Large intestine (tissue), 3 donors: ENCODE results near the gene CNOT6. TPM values are rescaled to one million over a fixed set of nuclear protein-coding genes. Genes with fewer than 3 reads are reported as not detected.
"Not testable (repeated sequence)": the region's sequence is repeated elsewhere in the genome, so short reads cannot be mapped to it uniquely, and the experiment has no call there.

Experiments
- DNase-seq, 2 donors: peaks; one replicate each; pipeline versions ENCODE4 v3.0.0 to v3.0.0-alpha.2; 2013
- H3K27ac ChIP-seq: one replicate; pipeline ENCODE4 v1.5.1; 2013; ENCODE audit warnings: low read length
- H3K27me3 ChIP-seq: 2 replicates; pipeline ENCODE4 v1.6.1; 2013; ENCODE audit warnings: low read length; ENCODE audit not compliant: control insufficient read depth, insufficient read depth
- H3K36me3 ChIP-seq: 2 replicates; pipeline ENCODE4 v1.6.1; 2013; ENCODE audit warnings: low read length; ENCODE audit not compliant: control insufficient read depth, insufficient read depth
- H3K4me1 ChIP-seq: one replicate; pipeline ENCODE4 v1.6.1; 2013; ENCODE audit warnings: low read length; ENCODE audit not compliant: control insufficient read depth, insufficient read depth
- H3K4me3 ChIP-seq: one replicate; pipeline ENCODE4 v1.5.1; 2013; ENCODE audit warnings: low read length
- H3K9me3 ChIP-seq: one replicate; pipeline ENCODE4 v1.6.1; 2013; ENCODE audit warnings: mild to moderate bottlenecking, low read depth, low read length, moderate library complexity; ENCODE audit not compliant: control insufficient read depth
- WGBS: methylation state at CpG from one replicate; pipeline ENCODE4 v1.1.5; 2013; ENCODE audit warnings: low lambda C conversion rate; ENCODE audit not compliant: insufficient coverage; 5-methylcytosine and 5-hydroxymethylcytosine counted together
- polyA plus RNA-seq: library from polyadenylated mRNA; unstranded; fragments of 120-200 nt; gene quantifications from one replicate; pipeline ENCODE4 v1.2.1, GENCODE V29; 2013

The CNOT6 gene
- polyA plus RNA-seq, 1 donor: 31.8 TPM

DNA sequence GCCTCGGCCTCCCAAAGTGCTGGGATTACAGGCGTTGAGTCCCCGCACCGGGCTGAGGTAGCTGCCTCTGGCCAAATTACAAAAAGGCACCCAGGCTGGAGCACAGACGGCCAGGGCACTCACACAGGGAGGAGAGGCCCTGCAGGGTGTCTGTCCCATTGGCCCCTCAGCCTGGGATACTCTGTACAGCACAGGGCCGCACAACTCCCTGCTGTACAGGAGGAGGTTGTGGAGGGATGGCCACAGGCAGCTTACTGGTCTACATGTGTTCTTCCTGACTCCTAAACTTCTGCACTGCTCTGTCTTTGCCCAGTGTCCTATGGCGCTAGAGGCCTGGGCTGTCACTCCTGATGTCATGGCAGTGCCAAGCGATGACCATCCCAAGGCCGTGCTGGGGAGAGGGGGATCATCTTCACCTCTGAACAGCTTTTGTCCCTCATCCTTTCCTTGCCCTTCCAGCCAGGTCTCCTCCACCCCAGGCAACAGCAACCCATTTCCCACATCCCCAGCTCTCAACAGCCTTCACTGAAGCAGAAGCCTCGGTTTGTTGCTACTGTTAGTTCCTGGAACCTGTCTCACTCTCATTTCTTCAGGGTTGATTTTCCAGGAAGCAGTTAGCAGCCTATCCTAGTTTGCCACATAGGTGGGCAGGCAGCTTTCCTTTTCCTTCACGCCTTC, 1.8 kb upstream of the CNOT6 start:
- 100% methylated on average over 2 of the region's 11 CpGs for WGBS

DNA sequence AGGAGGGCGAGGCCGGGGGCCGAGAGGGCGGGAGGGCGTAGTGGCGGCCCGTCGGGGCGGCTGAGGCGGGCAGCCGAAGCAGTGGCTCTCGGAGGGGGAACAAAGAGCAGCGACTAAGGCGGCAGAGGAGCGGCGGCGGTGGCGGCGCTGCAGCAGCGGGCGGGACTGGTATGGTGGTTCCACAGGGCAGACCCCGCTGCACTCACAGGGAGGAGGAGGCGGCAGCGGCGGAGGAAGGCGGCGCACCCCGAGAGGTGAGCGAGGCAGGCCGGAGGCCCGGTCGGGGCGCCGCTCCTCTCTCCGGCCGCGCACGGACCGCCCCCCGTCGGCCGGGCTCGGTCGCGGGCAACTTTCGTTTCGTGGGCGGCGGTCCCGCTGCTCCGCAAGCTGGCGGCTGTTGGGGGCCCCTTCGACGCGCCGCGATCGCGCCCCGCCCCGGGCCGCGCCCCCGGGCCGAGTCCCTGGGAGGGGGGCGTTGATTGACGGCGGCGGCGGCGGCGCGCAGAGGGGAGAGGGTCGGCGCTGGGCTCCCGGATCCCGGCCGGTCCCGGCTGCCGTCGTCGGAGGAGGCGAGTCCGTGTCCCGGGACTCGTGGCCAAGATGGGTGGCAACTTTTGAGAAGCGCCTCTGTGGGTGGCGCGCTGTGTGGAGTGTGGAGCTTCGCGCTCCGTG, 467 bp downstream of the CNOT6 start:
- peak overlapping the region; percentile 74 for H3K4me3 ChIP-seq
- no peaks in the 10 kb centered on the region for H3K9me3 ChIP-seq
- H3K36me3 ChIP-seq: peaks cover 6% of the 10 kb centered on the region
- H3K27me3 ChIP-seq: no peaks in the 10 kb centered on the region
- peak overlapping the region; percentile 89 for H3K27ac ChIP-seq
- no CpG with 5 or more reads among the region's 92 CpGs for WGBS
- peak; percentile 20 to 70 for DNase-seq
- peaks cover 8% of the 10 kb centered on the region for H3K4me1 ChIP-seq

More for the DNA sequence above, 1.8 kb upstream of the CNOT6 start:
- DNase-seq: no peak
- Histone ChIP-seq H3K36me3 (peaks cover 6% of the 10 kb centered on the region), H3K9me3 (no peaks in the 10 kb centered on the region), H3K27me3 (no peaks in the 10 kb centered on the region), H3K27ac (no peak overlapping the region), H3K4me3 (no peak overlapping the region), H3K4me1 (peaks cover 8% of the 10 kb centered on the region)

DNA sequence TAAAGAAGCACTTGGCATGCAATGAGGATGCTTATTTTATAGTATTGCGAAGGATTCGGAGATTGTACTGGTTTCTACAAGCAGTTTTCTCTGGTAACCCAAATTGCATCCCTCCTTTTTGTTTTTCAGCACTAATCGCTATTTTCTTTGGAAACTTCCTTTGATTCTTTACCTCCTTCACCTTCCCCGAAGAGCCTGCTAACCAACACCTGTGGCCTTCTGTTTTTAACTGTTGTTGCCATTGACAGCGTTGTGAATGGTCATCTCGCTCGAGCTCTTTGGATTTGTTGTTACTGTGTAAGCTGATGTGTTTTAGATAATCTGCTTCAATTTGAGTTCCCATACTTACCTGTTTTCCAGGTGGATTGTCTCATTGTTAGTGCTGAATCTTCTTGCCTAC, 1.1 kb downstream of the CNOT6 start:
- Histone ChIP-seq H3K4me1 (peaks cover 13% of the 10 kb centered on the region), H3K27me3 (no peaks in the 10 kb centered on the region), H3K9me3 (no peaks in the 10 kb centered on the region), H3K27ac (peak overlapping the region; percentile 51), H3K4me3 (peak overlapping the region; percentile 68), H3K36me3 (peaks cover 9% of the 10 kb centered on the region)
- WGBS: no CpG with 5 or more reads among the region's 7 CpGs
- DNase-seq: peak in 1 of 2 donors; percentile 16

DNA sequence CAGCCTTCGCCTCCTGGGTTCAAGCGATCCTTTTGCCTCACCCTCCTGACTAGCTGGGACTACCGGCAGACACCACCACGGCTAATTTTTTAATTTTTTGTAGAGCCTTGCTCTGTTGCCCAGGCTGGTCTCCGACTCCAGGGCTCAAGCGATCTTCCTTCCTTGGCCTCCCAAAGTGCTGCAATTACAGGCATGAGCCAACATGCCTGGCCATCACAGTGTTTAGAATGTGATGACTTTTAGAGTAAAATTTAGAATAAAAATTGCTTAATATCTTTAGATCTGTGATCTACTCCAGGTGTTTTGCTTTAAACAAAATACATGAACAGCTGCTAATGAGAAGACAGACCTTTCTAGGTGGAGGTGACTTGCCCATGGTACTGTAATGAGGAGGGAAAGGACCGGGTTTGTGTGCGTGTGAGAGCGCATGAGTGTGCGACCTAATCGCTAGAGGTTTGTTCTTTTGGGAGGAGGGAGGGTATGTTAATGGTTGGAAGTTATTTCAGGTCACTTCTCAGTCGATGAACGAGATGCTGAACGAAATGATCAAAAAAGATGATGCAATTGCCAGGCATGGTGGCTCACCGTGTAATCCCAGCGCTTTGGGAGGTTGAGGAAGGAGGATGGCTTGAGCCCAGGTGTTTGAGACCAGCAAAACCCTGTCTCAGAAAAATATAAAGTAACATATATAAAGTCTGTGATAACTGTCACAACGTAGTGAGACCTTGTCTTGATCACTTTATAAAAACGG, 2.0 kb downstream of the CNOT6 start:
- no peaks in the 10 kb centered on the region for H3K9me3 ChIP-seq
- 90% methylated on average over 4 of the region's 18 CpGs for WGBS

DNA sequence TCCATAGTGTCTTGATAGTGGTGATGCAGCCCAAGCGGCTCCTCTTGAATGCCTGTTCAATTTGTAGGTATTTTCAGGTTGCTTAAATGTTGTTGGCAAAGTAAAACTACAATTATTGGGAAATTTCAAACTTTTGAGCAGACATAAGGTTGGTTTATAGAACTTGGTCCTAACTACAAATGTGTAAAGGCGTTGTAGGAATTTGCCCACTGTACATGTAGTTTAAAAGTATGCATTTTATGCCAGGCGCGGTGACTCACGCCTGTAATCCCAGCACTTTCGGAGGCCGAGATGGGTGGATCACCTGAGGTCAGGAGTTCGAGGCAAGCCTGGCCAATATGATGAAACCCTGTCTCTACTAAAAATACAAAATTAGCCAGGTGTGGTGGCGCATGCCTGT, 2.6 kb downstream of the CNOT6 start:
- H3K27me3 ChIP-seq, H3K9me3 ChIP-seq, H3K36me3 ChIP-seq, DNase-seq, H3K27ac ChIP-seq, H3K4me3 ChIP-seq: not testable (repeated sequence)
- WGBS: no CpG with 5 or more reads among the region's 9 CpGs
- H3K4me1 ChIP-seq: peaks cover 13% of the 10 kb centered on the region

More for the DNA sequence above, 2.0 kb downstream of the CNOT6 start:
- Histone ChIP-seq H3K27ac (no peak overlapping the region), H3K36me3 (peaks cover 9% of the 10 kb centered on the region), H3K4me3 (no peak overlapping the region), H3K4me1 (peaks cover 13% of the 10 kb centered on the region), H3K27me3 (no peaks in the 10 kb centered on the region)
- DNase-seq: no peak

DNA sequence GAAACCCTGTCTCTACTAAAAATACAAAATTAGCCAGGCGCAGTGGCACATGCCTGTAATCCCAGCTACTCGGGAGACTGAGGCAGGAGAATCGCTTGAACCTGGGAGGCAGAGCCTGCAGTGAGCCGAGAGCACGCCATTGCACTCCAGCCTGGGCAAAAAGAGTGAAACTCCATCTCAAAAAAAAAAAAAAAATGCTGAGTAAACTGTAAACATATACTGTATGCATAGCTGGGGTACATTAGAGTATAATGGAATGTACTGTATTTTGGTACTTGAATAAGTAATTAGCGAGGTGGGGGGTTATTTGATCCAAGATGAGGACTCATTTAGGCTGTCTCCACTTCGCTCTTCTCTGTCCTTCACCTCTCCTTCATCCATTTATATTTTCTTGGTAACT, 3.7 kb downstream of the CNOT6 start:
- not testable (repeated sequence) for DNase-seq, H3K27me3 ChIP-seq, H3K36me3 ChIP-seq, H3K9me3 ChIP-seq, H3K27ac ChIP-seq, H3K4me3 ChIP-seq
- 83% methylated on average over 3 of the region's 7 CpGs for WGBS
- H3K4me1 ChIP-seq: peaks cover 13% of the 10 kb centered on the region

DNA sequence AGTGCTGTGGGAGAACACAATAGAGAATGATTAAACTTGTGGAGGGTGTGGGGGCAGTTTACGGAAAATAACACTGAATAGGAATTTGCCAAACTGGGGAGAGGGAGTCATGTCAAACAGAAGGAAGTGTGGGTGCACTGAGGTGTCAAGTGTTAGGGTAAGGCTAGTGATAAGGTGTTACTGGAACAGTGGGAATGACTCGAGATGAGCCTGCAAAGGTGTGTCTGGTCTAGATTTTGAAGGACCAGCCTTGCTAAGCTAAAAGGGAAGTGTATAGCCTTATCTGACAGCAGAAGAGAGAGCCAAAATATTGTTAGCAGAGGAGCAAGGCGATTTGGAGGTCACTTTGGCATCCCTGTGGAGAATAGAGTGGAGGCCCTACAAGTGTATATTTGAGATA, 4.2 kb downstream of the CNOT6 start:
- Histone ChIP-seq H3K4me1 (peaks cover 13% of the 10 kb centered on the region), H3K36me3 (peaks cover 9% of the 10 kb centered on the region), H3K9me3 (no peaks in the 10 kb centered on the region), H3K4me3 (no peak overlapping the region), H3K27me3 (no peaks in the 10 kb centered on the region), H3K27ac (no peak overlapping the region)
- no peak for DNase-seq
- WGBS: 100% methylated on average over 1 of the region's 3 CpGs

DNA sequence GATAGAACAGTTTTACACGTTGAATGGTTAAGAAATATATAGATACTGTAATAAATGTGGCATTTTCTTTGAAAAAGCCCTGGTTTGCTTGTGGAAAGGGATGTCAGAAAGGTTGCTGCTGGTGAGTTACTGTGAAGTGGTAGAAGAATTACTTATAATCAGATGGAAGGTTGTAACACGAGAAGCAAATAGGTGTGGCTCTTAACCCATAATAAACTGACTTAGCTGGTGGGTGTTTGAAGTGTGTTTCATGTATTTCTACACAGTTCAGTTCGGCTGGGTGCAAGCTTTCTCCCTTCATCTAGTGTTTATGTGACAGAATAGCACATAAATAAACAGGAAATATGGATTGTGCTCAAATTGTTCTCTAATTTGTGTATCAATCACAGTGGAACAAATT, 5.5 kb downstream of the CNOT6 start:
- H3K4me1 ChIP-seq: peaks cover 13% of the 10 kb centered on the region
- H3K27me3 ChIP-seq: no peaks in the 10 kb centered on the region
- DNase-seq: peak in 1 of 2 donors; percentile 40

DNA sequence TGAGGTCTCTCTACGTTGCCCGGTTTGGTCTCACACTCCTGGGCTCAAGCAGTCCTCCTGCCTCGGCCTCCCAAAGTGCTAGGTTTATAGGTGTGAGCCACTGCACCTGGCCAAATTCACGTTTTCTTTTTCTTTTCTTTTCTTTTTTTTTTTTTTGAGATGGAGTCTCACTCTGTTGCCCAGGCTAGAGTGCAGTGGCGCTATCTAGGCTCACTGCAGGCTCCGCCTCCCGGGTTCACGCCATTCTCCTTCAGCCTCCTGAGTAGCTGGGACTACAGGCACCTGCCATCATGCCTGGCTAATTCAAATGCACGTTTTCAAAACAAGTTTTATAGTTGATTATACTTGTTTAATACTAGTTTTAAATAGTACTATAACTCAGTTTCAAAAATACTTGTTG, 6.1 kb downstream of the CNOT6 start:
- not testable (repeated sequence) for DNase-seq, H3K27me3 ChIP-seq, H3K4me3 ChIP-seq, H3K27ac ChIP-seq, H3K36me3 ChIP-seq, H3K9me3 ChIP-seq
- 83% methylated on average over 2 of the region's 9 CpGs for WGBS
- peaks cover 12% of the 10 kb centered on the region for H3K4me1 ChIP-seq

More for the DNA sequence above, 5.5 kb downstream of the CNOT6 start:
- Histone ChIP-seq H3K4me3 (no peak overlapping the region), H3K36me3 (peaks cover 9% of the 10 kb centered on the region), H3K9me3 (no peaks in the 10 kb centered on the region), H3K27ac (no peak overlapping the region)
- 17% methylated on average over 2 of the region's 3 CpGs for WGBS

DNA sequence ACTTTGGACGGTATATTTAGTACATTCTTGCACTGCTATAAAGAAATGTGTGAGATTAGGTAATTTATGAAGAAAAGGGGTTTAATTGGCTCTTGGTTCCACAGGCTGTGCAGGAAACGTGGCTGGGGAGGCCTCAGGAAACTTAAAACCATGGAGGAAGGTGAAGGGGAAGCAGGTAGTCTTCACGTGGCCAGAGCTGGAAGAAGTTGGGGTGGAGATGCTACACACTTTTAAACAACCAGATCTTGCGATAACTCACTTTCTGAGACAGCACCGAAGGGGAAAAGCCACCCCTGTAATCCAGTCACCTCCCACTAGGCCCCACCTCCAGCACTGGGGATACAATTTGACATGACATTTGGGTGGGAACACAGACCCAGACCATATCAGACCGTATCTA, 13.5 kb downstream of the CNOT6 start:
- no peak for DNase-seq
- Histone ChIP-seq H3K27ac (no peak overlapping the region), H3K4me1 (no peaks in the 10 kb centered on the region), H3K4me3 (no peak overlapping the region), H3K36me3 (peaks cover 2% of the 10 kb centered on the region), H3K9me3 (no peaks in the 10 kb centered on the region), H3K27me3 (no peaks in the 10 kb centered on the region)
- 100% methylated on average over 1 of the region's 6 CpGs for WGBS
